ENCODE results near the gene CELF4. TPM values are rescaled to one million over a fixed set of nuclear protein-coding genes. Genes with fewer than 3 reads are reported as not detected.

The CELF4 gene
- total RNA-seq, 6 donors from 2014 or later, result 0.15 to 1.4 (median 0.81) TPM; not detected in 1

DNA sequence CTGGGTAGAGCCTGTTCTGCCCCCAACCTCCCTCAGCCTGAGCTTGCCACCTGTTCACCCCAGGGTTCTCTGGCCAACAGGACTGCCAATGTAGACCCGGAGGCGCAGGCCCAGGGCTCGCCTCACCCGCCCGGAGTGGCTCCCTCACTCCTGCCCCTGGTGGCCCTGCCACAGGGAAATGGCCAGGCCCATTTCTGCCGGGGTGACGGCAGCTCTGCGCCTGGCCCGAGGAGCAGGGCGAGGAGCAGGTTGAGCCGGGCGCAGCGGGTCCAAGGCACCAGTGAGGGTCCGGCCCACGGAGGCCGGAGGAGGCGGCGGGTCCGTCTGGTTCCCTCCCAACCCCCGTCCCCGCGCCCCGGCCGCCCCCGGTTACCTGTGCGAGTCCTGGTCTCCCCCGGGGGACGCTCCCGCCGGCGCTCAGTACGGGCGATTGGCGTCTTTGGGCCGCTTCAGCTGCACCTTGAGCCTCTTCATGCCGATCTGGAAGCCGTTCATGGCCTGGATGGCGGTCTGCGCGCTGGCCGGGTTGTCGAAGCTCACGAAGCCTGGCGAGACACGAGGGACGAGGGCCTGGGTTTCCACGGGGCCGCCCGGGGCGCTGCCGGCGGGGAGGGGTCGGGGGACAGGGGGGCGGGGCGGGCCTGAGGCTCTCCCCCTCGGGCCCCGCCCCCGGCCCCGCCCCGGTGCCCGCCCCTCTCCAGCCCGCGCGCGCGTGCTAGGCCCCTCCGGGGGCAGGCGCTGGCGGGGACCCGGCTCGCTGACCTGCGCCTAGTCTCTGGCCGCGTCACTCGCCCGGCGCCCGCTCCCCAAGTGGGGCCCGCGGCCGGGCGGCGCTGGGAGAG, 312.0 kb downstream of the CELF4 start:
- Histone ChIP-seq H3K4me1 (peaks cover 6 to 19% (median 8%) of the 10 kb centered on the region in 4 donors), H3K36me3 (no peaks in the 10 kb centered on the region), H3K27me3 (peaks cover 0 to 19% (median 4%) of the 10 kb centered on the region in 4 donors), H3K9me3 (no peaks in the 10 kb centered on the region), H3K27ac (no peak overlapping the region), H3K4me3 (peak overlapping the region in 3 of 4 donors; percentile 46 to 56 (median 56))
- DNase-seq (peak in 1 of 2 donors; percentile 88), ATAC-seq (ENCODE audit: low FRiP score in 2 of 2) (peak in 1 of 2 donors; percentile 36)
- WGBS, 2 donors, result 10% methylated on average over 40 of the region's 83 CpGs; no CpG with 5 or more reads in 1 of the 2 donors
- TF ChIP-seq POLR2AphosphoS5 (IDR thresholded peaks at IDR 0.05) (no peak), POLR2A (IDR thresholded peaks at IDR 0.05) (no peak), CTCF (IDR thresholded peaks at IDR 0.05) (no peak), EP300 (IDR thresholded peaks at IDR 0.05) (no peak)

GRCh38 chr18:37252854-37253393, 312.7 kb downstream of the CELF4 start:
- ATAC-seq (ENCODE audit: low FRiP score in 2 of 2), result no peak
- TF ChIP-seq POLR2AphosphoS5 (IDR thresholded peaks at IDR 0.05) (no peak), POLR2A (IDR thresholded peaks at IDR 0.05) (no peak), EP300 (IDR thresholded peaks at IDR 0.05) (no peak), CTCF (IDR thresholded peaks at IDR 0.05) (no peak)
- H3K4me1 ChIP-seq, result peaks cover 6 to 19% (median 8%) of the 10 kb centered on the region in 4 donors
- H3K9me3 ChIP-seq, result no peaks in the 10 kb centered on the region
- peaks cover 0 to 19% (median 4%) of the 10 kb centered on the region in 4 donors for H3K27me3 ChIP-seq
- 63 to 74% methylated on average over 8 to 12 of the region's 12 CpGs for WGBS, 2 donors
- no peaks in the 10 kb centered on the region for H3K36me3 ChIP-seq
- H3K4me3 ChIP-seq, result peak overlapping the region in 3 of 4 donors; percentile 46 to 56 (median 56)
- DNase-seq, result no peak
- H3K27ac ChIP-seq, result no peak overlapping the region

DNA sequence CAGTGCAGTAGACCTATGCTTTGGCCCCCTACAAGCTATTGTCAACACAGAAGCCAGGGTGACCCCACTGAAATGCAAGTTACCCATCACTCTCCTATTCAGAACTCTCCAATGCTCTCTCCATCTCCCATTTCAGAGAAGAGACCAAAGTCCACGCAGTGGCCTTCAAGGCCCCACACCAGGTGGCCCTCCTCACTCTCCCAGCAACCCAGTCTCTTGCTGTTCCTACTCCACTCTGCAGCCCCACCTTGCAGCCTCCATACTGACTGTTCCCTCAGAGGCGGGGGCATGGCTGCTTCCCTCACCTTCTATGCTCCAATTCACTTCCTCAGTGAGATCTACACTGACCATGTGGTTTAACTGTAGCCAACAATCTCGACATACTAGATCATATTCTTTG, 313.3 kb downstream of the CELF4 start:
- Histone ChIP-seq H3K4me1 (peaks cover 6 to 19% (median 8%) of the 10 kb centered on the region in 4 donors), H3K27ac (no peak overlapping the region), H3K36me3 (no peaks in the 10 kb centered on the region), H3K4me3 (no peak overlapping the region), H3K27me3 (peaks cover 0 to 19% (median 4%) of the 10 kb centered on the region in 4 donors), H3K9me3 (no peaks in the 10 kb centered on the region)
- TF ChIP-seq POLR2A (IDR thresholded peaks at IDR 0.05) (no peak), POLR2AphosphoS5 (IDR thresholded peaks at IDR 0.05) (no peak), CTCF (IDR thresholded peaks at IDR 0.05) (no peak), EP300 (IDR thresholded peaks at IDR 0.05) (no peak)
- no peak for ATAC-seq (ENCODE audit: low FRiP score in 2 of 2)
- DNase-seq, result no peak
- WGBS, 2 donors, result 63 to 72% methylated on average over 3 of the region's 3 CpGs

DNA sequence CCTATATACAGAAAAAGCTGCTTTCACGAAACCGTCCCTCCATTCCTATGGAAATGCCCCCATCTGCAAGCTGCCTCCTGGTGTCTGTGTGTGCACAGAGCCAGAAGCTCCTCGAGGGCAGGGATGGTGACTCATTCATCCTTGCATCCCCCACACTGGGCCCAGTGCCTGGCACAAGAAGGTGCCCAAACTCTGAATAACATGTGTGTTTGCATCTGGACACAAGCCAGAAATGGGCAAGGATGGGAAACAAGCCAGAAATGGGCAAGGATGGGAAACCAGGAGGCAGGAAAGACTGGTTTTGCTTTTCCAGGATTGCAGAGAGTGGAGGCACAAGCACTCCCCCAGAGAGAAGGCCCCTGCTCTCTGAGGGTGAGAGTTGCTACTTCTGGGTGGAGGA, 313.9 kb downstream of the CELF4 start:
- 65 to 75% methylated on average over 3 of the region's 3 CpGs for WGBS, 2 donors
- TF ChIP-seq EP300 (IDR thresholded peaks at IDR 0.05) (no peak), POLR2AphosphoS5 (IDR thresholded peaks at IDR 0.05) (no peak), CTCF (IDR thresholded peaks at IDR 0.05) (no peak)
- H3K27me3 ChIP-seq, result peaks cover 0 to 19% (median 4%) of the 10 kb centered on the region in 4 donors

More for the DNA sequence above, 313.9 kb downstream of the CELF4 start:
- Histone ChIP-seq H3K4me1 (peaks cover 6 to 19% (median 8%) of the 10 kb centered on the region in 4 donors), H3K9me3 (no peaks in the 10 kb centered on the region), H3K4me3 (no peak overlapping the region), H3K27ac (no peak overlapping the region), H3K36me3 (no peaks in the 10 kb centered on the region)
- DNase-seq (no peak), ATAC-seq (ENCODE audit: low FRiP score in 2 of 2) (no peak)

Data from upper lobe of left lung (tissue), 6 donors.